ENCODE measurements around the gene GON4L.
"Not testable (repeated sequence)": the region's sequence is repeated elsewhere in the genome, so short reads cannot be mapped to it uniquely, and the experiment has no call there.

Gene GON4L

GRCh38 chr1:155856975-155857930, at the start of gene GON4L:
Gene GON4L, minus strand, starts transcription at chr1:155857214. Its CDS starts 3,434 bp downstream, at chr1:155853780.
- DNase-seq, result peak; percentile 86

- DNase-seq, result no peak
Measured at GRCh38 chr1:155904261-155904660, 47.2 kb upstream of the GON4L start.

- no peak for DNase-seq
Measured at GRCh38 chr1:155900161-155900560, 43.1 kb upstream of the GON4L start.

GRCh38 chr1:155899683-155900082, 42.7 kb upstream of the GON4L start:
- no peak for DNase-seq

- DNase-seq, result no peak
Measured at GRCh38 chr1:155898888-155899287, 41.9 kb upstream of the GON4L start.

- no peak for DNase-seq
Measured at GRCh38 chr1:155897746-155898145, 40.7 kb upstream of the GON4L start.

GRCh38 chr1:155896476-155896875, 39.5 kb upstream of the GON4L start:
- DNase-seq, result not testable (repeated sequence)

- not testable (repeated sequence) for DNase-seq
Measured at GRCh38 chr1:155895617-155896016, 38.6 kb upstream of the GON4L start.

- DNase-seq, result peak; percentile 4 to 17
Measured at GRCh38 chr1:155893389-155894142, 36.6 kb upstream of the GON4L start.

- no peak for DNase-seq
Measured at GRCh38 chr1:155892796-155893195, 35.8 kb upstream of the GON4L start.

GRCh38 chr1:155890251-155890650, 33.2 kb upstream of the GON4L start:
- no peak for DNase-seq

GRCh38 chr1:155889566-155889965, 32.6 kb upstream of the GON4L start:
- DNase-seq, result no peak

GRCh38 chr1:155888481-155888880, 31.5 kb upstream of the GON4L start:
- DNase-seq, result no peak

GRCh38 chr1:155884982-155885381, 28.0 kb upstream of the GON4L start:
- no peak for DNase-seq

GRCh38 chr1:155884031-155884960, 27.3 kb upstream of the GON4L start:
- DNase-seq, result no peak

- no peak for DNase-seq
Measured at GRCh38 chr1:155882766-155883165, 25.8 kb upstream of the GON4L start.

GRCh38 chr1:155882235-155882634, 25.2 kb upstream of the GON4L start:
- no peak for DNase-seq

- no peak for DNase-seq
Measured at GRCh38 chr1:155880950-155881349, 23.9 kb upstream of the GON4L start.

- DNase-seq, result no peak
Measured at GRCh38 chr1:155880251-155880650, 23.2 kb upstream of the GON4L start.

- DNase-seq, result no peak
Measured at GRCh38 chr1:155877945-155878344, 20.9 kb upstream of the GON4L start.

- DNase-seq, result no peak
Measured at GRCh38 chr1:155873860-155874259, 16.8 kb upstream of the GON4L start.

GRCh38 chr1:155872527-155872926, 15.5 kb upstream of the GON4L start:
- DNase-seq, result no peak

- DNase-seq, result no peak
Measured at GRCh38 chr1:155871390-155871789, 14.4 kb upstream of the GON4L start.
